ENCODE results near the gene FRMPD4.

Gene FRMPD4

DNA sequence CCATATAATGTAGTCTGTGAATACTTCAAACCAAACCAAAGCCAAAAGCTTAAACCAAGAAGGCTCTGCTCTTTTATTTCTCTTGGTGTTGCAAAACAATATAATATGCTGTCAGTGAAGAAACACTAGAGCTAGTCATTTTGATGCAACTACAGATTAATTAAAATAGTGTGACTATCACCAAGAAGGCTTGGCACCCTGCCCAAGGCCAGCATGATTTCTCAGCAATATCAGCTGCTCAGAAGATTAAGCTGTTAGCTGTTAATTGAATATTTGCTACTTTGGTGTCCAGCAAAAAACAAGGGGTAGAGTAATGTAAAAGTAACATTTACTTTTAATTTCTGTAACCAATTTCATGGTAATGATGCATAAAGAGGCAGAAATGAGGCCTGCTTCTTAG lies 548.1 kb downstream of the FRMPD4 start:
- DNase-seq, result no peak

DNA sequence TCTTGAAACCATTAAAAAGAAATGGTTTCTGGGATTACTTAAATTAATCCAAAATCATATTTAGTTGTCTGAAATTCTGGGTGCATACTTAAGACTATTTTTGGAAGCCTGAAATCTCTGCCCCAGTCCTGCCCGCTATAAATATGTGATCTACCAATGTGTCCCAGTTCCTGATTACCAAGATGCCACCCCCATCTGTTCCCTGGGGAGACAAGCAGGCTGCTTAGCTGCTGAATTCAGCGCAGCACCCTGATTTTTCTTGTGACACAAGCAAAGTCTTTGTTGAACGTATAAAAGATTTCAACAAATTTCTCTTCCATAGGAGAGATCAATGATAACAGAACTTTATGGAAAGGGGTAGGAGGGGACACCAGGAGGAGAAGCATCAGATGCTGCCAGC lies 552.4 kb downstream of the FRMPD4 start:
- DNase-seq, result no peak

DNA sequence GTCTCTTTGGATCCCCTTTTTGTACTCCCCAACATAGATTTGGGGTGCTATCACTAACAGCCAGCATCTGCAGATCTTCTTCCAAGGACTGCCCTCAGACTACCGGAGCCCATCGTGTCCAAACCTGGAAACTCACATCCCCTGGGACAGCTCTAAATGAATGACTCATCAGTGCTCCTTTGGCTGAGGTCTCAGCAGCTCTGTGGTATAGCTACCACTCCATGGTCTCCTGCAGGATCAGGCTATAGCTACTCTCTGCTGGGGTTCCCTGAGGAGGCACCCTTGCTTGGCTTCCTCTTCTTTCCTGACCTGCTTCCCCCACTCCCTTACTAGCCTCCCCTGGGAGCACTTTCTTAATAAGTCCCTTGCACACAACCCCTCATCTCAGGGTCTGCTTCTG lies 555.5 kb downstream of the FRMPD4 start:
- no peak for DNase-seq

DNA sequence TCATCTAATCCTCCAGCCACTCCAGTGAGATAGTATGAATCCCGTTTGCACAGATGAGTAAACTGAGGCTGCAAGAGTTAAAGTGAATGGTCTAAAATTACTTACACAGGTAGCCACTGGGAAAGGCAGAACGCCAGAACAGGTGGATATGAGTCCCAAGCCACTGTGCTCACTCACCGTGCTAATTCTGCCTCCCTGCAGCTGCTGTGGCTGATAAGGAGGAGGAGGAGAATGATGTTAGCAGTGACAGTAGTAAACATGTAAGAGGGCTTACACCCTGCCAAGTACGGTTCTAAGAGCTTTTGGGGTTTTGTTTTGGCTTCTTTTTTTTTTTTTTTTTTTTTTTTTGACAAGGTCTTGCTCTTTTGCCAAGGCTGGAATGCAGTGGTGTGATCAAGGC lies 562.5 kb downstream of the FRMPD4 start:
- no peak for DNase-seq

DNA sequence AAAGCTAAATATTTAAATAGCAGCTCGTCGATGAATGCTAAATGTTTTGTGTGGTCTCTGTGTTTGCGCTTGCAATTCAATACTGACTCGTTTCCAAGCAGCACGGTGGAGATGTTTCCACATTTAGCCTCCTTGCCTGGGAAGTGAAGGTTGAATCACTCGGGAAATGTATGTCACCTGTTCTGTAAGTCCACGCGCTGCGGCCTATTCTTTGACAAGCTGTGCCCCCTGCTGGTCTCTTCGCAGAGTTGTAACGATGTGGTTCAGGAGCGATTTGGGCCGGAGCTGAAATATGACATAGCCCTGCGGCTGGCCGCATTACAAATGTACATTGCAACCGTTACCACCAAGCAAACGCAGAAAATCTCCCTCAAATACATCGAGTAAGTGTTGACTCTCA lies 563.4 kb downstream of the FRMPD4 start:
- peak; percentile 53 for DNase-seq

DNA sequence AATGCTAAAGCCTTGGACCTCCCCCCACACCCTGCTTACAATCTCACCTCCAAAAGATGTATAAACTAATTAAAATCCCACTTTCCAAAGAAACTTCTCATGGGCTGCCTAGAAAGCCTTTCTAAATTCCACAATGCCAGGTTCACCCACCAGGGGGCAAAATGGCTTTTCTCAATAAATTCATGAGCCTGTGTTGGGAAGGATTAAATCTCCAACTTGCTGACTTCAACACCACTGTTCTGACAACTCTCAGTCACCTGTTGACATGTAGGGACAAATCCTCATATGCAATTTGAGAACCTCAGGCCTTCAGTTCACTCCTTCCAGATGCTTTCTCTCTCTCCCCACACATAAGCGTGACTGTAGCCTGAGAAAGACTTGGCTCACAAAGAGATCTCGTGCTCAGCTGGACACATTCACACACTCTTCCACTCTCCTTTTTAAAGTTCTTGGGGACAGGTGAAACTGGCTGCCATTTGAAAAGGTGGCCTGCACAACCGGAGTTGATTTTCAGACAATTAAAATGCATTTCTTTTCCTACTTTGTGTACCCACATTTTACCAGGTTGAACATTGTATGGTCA lies 564.3 kb downstream of the FRMPD4 start:
- peak; percentile 2 for DNase-seq

DNA sequence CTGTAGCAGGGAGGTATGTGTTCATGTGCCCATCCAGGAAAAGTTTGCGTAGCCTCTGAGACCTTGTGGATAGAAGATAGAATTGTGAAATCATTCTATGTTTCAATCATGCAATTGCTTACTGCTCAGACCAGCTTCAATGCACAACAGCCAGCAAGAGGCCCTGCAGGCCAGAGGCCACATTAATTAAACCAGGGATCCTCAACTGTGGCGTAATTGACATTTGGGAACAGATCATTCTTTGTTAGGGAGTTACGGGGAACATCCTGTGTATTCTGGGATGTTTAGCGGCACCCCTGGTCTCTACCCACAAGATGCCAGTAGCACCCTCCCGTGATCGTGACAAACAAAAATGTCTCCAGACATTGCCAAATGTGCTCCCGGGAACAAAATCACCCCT lies 566.4 kb downstream of the FRMPD4 start:
- DNase-seq, result no peak

DNA sequence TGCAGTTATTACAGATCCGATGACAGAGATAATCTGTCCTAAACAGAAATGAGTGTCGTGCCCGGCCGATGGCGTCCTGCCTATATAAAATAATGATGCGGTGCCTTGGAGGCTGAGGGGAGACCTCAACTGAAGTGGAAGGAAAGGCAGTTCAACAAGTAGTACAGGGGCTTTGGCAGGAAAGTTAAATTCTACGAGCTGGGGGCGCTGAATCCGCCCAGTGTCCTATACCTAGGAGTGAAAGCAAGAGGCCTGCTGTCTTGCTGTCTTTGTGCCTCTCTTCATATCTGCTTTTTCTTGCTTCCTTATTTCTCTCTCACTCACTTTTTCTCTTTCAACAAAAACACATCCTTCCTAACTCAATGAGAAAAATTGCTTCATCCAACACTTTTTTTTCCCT lies 570.8 kb downstream of the FRMPD4 start:
- DNase-seq, result no peak

DNA sequence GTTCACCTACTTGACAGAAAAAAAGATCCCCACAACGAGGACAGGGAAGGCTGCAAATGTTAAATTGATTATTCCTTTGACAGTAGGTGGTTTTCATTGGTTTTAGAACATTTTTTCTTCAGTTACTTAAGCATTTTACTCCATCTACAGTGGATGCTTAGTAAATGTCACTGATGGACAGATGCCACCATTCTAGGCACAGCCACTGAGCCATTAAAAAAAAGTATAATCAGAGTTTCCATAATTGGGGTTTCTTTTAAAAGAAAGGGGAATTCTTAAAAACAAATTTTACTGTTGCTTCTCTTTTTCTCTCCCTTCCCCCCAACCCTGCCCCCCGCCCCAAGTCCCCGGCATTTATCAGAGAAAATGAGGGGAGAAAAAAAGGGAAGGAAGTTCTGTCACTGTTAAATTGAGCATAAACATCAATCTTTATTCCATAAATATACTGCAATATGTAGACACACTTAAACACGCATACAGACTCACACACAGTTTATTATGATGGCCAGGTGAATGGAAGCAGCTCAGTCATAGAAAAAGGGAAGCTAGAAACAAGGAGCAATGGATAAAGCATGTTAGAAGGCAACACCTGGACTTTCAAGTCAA lies 573.3 kb downstream of the FRMPD4 start:
- no peak for DNase-seq

DNA sequence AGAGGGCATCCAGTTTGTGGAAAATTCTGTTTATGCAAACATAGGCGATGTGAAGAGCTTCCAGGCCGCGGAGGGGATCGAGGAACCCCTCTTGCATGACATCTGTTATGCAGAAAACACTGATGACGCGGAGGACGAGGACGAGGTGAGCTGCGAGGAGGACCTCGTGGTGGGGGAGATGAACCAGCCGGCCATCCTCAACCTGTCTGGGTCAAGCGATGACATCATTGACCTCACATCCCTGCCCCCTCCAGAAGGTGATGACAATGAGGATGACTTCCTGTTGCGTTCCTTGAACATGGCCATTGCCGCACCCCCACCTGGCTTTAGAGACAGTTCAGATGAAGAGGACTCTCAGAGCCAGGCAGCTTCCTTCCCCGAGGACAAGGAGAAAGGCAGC lies 578.3 kb downstream of the FRMPD4 start:
- no peak for DNase-seq

DNA sequence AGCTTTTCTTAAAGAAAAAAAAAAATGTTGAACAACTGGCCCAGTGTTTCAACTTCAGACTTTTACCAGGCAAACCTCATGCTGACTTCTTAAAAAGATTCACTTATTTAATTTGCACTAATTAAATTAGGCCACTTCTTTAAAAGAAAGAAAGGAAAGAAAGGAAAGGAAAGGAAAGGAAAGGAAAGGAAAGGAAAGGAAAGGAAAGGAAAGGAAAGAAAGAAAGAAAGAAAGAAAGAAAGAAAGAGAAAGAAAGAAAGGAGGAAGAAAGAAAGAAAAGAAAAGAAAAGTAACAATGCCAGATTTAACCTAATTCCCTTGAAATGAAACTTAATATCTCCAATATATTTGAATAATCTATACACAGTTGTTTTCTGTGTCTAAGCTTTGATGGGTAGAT lies 581.6 kb downstream of the FRMPD4 start:
- no peak for DNase-seq

DNA sequence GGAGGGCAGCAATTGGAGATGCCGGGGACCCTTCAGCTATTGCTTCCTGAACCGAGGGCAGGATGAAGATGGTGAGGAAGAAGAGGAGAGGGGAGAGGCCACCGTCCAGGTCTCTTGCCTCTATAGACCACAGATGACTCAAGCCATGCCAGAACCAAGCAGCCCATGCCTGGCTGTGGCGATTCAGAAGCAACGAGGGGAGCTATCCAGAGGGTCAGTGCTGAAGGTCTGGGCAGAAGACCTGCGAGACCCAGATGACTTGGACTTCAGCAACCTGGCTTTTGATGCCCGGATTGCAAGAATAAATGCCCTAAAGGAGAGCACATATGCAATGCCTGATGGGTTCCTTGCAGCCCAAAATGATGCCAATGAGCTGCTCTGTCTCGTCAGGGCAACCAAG lies 582.8 kb downstream of the FRMPD4 start:
- no peak for DNase-seq

DNA sequence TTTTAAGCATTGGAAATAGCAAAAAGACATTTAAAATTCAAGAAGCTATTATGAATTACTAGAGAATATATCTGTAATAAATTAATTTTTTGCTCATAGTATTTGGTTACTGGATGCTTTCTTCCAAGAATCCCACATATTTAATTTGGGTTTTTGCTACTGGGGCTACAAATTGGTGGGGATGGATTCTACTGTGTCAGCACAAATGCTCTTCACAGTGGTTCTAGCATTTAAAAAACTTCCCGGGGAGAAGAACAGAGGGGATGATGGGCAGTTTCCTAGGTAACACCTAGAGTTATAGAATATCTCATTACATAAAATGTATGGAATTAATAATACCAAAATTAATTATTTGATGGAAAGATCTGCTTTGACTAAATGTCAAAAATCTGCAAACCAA lies 584.0 kb downstream of the FRMPD4 start:
- DNase-seq, result no peak

DNA sequence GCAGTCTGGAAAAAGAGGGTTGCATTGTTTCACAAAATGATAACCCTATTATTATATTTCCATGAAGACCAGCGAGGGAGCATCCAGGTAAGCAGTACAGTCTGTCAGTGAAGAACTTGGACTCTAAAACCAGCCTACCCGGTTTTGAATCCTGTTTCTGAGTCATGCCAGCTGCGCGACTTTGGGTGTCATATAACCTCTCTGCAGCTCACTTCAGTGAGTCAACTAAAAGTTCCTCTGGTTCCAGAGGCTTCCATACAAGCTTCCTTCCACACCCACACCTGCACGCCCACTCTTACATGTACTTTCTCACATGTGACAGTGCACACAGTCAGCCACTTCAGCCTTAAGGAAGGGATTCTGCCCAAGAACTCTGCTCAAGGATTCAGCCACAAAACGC lies 603.1 kb downstream of the FRMPD4 start:
- no peak for DNase-seq

DNA sequence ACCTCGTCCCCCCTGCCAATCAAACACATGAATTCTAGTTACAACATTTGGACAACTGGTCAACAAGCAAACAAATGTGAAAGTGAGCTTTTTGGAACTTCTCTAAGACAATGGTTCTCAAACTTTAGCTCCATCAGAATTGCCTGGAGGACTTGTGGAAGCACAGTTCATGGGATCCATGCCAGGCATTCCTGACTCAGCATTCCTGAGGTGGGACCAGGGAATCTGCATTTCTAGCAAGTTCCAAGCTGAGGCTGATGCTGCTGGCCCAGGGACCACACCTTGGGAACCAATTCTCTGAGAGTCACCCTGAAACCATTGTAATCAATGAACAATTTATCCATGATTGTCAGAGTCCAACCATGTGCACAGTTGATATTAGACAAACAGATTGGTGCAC lies 609.2 kb downstream of the FRMPD4 start:
- no peak for DNase-seq

DNA sequence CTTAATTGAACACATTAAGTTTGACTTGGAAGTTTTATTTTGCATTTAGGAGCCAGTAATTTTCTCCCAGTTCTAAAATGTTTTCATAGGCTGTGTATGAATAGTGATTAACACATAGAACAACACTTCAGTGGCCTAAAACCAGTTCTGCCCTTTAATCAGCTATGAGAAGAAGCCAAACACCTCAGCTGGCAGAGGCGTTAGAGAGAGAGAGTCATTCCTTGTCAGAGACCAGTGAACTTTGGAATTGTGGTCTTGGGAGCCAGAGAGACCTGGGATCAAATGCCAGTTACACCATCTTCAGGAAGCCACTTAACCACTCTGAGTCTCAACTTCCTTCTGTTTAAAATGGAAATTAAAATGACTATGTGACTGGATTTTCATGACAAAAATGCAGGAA lies 613.6 kb downstream of the FRMPD4 start:
- DNase-seq, result no peak

DNA sequence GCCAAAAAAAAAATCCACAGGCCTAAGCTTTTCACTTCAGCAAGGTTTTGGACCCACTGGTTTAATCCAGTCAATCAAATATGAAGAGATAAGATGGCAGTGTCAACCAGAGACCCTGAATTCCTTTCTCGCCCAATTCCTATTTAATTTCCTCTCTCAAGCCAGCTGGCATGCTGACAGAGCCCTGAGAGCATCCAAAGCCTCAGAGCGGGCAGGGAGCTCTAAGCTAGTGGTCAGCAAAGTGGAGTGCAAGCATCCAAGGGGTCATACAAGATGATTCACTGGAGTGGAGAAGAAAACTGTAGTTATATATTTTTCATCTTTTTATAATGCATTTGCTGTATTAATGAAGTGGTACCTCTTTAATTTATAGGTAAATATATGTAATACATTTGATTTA lies 615.1 kb downstream of the FRMPD4 start:
- no peak for DNase-seq

DNA sequence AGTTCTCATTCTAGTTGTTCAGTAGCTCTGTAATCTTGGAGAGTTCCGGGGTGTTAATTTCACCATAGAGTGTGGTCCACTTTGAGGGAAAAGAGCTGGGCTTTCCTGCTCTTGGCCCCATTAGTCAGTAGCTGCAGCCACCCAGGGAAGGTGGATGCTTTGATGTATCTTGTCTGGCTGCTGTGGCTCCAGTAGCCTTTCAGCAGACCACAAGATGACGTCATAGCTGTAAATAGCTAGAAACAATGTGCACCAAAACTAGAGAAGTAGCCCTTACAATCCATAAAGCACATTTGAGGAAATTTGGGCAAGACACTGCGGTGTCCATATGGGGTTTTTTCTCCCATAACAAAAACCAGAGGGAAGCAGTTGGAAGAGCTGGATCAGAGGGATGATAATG lies 620.0 kb downstream of the FRMPD4 start:
- no peak for DNase-seq

DNA sequence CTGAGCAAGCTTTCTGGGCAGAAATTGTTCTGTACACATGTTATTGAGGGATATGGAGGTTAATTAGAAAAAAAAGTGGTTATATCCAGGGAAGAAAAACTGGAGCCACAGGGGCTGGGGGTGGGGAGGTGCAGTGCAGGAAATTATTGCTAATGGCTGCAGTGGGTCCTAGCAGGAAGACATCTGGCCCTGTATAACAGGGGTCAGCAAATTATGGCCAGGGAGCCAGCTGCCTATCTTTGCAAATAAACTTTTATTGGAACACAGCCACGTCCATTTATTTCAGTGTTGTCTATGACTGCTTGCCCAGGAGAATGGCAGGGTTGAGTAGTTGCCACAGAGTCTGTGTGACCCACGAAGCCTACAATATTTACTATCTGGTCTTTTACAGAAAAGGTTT lies 629.6 kb downstream of the FRMPD4 start:
- no peak for DNase-seq

DNA sequence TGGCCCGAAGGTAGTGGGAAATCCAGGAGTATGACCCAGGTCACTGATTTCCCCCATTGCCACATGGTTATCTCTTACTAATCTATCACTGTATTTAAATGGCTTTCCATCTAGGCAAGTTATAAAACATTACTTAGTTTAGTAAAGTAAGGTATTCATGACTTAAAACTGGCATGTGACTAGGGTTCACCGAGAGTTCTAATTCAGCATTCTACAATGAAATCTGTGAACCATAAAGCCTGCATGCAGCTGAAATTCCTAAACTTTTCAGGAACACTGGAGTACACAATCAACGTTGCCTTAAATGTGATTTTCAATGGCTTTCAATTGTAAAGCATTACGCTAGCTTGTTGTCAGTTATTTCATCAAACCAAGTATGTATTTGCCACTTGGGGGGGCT lies 630.2 kb downstream of the FRMPD4 start:
- DNase-seq, result no peak

DNA sequence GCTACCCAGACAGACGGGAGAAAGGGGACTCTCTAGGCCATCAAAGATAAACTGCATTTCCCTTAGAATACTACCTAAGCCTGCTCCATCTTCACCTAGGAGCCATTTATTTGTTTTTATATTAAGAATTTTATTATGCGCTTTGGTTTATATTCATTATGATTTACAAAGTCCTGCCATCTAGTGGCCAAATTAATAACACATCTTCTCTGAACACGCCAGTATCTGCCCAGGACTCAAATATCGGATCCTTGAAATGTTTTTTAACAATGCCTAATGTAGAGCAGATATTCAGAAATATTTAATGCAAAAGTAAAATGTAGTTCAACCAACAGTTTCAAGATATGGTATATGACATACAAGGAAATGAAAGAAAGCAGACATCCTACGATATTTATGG lies 632.2 kb downstream of the FRMPD4 start:
- DNase-seq, result no peak

DNA sequence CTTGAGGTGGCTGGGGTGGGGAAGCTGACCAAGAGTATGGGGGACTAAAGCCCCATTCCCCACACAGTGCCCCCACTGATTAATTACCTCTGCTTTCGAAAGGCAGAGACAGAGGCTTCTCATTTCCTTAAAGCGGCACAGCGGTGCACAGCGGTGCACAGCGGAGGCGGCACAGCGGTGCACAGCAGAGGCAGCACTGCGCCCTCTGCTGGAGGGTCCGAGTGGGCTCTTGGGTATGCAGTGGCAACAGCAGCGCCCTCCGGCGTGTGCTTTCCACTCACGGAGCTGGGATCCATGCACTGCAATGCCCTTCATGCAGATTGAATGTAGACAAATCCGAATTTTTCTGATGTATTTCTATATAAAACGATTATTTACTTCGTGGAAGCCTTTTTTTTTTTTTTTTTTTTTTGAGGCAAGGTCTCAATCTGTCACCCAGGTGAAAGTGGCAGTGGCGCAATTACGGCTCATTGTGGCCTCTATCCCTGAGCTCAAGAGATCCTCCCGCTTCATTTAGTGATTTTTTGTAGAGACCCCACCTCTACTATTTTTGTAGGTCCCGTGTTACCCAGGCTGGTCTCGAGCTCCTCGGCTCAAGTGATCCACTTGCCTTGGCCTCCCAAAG lies 633.3 kb downstream of the FRMPD4 start:
- peak; percentile 68 for DNase-seq

Measured in hematopoietic multipotent progenitor cell treated with erythropoietin and hydrocortisone succinate and interleukin-3 and kit ligand, for 8 days (in vitro differentiated cells).